G401.6 (cell line): Measurements from ENCODE around the gene SWAP70.
A peak's percentile ranks its signal among the peaks of the same experiment; 100 is the strongest.

Experiments
- FAIRE-seq: peaks from 2 replicates; lab custom pipeline; 2012; peaks lifted over from hg19 to GRCh38; lab: Jason Lieb, UNC

The SWAP70 gene

DNA sequence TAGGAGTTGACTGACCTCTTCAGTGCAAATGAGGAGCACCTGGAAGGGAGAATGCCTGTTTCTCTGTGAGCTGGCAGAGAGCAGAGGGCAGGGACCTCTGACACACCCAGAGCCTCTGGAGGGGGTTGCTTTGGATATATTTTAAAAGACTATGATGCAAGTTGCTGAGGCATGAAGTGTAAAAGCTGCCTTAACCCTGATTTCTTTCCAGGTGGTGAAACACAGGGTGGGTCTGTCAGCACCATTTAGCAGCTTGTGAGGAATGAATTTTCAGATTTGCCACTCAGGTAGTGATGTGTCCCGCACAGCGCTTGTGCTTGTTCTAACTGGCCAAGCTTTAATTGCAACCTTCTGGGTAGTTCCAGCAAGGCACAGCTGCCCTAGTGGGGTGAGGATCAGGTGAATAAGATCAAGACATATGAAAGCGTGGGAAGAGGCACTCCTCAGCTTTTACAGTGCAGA lies 90.2 kb downstream of the SWAP70 start:
- peak; percentile 80 for FAIRE-seq

DNA sequence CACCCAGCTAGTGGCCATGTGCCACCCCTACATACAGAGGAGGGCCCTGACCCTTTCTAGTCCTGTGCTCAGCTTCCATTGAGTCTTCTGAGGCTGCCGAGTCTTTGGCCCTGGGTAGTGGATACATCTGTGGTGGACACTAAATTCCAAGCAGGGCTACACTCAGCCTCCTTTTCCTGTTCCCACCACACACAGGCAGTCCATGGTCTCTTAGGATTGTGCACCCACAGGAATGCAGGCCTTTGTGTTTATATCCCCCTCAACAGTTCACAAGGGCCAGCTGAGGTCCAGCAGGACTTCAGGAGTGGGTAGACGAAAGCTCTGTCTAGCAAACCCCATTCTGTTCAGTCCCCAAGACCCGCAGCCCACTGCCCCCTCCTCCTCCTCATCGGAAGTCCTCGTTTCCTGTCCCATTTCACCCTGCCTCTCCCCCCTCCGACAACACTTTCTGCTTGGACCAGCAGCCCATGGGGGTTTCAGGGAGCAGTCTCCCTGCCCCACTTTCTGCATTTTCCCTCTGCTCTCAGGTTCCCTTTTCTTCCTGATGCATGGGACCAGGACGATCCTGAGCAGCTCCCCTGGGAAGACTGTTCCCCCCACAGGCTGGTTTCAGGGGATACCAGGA lies 91.8 kb downstream of the SWAP70 start:
- FAIRE-seq = no peak

DNA sequence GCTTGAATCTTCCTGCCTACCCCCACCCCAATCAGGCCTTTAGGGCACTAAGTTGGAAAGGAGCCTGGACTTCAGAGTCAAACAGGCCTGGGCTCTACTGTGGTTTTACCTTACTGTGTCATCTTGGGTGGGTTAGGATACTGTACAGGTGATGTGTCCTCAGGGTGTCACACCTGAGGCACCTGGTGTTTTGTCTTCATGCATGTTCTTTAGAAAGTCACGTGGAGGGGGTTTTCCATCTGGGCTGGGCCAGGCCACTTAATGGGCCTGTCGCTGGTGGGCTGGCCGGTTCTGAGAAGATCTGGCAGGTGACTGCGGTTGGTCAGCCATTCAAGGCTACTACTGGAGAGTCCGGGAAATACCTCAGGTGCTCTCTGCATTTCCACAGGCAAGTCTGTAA lies 92.6 kb downstream of the SWAP70 start:
- FAIRE-seq = no peak

- no peak for FAIRE-seq
Measured at GRCh38 chr11:9756878-9757277, 93.0 kb downstream of the SWAP70 start.

DNA sequence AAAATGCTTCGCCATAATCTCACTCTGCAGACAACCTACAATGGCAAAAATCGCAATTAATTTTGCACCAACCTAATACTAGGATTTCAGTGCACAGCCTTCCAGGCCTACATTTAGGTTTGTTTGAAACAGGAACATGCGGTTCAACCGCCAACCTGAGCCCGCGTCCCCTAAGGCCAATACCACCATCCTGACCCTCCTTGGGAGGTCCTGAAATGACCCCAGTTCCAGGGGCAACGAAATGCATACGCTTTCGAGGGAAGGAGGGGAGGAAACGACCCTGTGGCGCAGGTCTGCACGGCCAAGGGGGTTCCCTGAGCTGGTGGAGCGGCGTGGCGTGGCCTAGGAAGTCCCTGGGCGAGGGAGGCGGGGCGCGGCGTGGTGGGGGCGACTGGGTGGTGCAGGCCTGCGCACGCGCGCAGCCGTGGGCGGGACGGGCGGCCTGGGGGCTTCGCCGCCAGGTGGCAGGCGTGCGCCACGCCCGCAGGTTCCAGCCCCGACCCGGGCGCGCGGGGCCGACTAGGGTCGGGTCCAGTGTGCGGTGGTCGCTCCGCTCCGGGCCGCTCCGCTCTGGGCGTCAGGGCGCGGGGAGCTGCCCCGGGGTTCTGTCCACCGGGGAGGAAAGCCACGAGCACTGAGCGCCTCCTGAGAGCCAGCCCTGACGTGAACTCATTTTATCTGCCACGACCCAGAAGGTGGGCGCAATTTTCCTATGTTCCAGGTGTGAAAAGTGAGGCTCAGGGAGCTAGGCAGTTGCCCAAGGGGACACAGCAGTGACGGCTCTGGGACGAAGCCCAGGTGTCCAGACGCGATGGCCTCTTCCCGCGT lies 94.1 kb downstream of the SWAP70 start:
- FAIRE-seq = no peak

DNA sequence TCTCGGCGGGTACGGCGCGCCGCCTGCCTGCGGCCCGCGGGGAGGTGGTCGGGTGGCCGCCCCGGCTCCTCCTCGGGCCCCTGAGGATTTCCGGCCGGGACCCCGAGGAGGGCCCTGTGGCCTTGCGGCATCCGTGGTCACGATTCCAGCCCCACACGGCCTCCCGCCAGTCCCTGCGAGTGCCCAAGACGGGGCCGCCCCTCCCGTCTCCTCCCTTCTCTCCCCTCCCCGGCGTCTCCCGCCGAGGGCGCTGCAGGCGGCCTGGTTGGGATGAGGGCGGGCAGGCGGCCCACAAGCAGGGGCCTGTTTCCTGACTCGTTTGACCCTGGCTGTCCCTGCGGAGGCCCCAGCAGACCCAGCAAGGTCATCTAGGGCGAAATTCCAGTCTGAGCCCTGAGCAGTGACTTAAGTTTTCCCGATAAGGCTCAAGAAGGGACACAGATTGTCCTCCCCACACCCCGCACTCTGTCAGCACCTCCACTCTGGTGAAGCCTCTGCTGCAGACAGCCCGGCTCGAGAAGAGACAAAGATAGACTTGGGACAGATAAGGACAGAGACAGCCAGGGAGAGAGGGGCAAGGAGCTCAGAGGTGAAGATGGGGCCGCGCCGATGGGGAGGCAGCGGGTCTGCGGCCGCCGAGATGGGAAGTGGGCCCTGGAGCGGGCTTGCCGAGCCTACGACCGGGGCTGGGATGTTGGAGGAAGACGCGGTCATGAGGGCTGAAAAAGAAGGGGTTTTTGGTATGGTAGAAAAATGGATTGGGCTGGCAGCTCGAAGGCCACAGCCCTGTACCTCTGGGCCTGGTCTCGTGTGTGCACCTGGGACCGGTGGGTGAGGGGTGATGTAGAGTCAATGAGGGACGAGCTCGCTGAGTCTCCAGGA lies 95.0 kb downstream of the SWAP70 start:
- peak; percentile 44 for FAIRE-seq

DNA sequence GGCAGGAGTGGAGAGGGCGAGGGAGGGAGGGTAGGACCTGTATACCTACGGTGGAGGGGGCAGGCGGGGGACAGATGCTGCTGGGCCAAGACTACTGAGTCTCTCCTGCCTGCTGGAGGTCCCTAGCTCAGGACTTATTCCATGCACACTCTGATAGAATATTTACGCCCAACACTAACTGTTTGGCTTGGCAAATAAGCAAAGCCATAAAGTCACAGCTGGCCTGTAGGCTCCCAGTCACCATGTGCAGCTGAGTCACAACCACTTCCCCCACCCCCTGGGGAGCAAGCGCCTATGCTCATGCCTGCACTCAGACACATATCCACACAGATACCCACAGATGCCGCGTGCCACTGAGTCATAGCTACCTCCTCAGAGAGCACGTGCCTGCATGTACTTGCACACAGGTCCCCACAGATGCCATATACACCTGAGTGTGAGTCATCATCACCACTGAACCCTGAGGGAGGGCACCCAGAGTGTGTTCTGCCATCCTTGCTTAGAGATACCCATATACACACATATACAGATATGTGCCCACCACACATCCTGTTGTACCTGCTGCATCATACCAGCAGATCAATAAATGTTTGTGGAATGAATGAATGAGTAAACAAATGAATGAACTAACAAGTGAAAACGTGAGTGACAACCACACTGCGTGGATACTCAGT lies 95.8 kb downstream of the SWAP70 start:
- peak; percentile 99 for FAIRE-seq

GRCh38 chr11:9760193-9760575 lies 96.3 kb downstream of the SWAP70 start:
- FAIRE-seq = no peak

GRCh38 chr11:9761441-9761945 lies 97.6 kb downstream of the SWAP70 start:
- peak; percentile 34 for FAIRE-seq

GRCh38 chr11:9762531-9762930 lies 98.7 kb downstream of the SWAP70 start:
- FAIRE-seq = peak; percentile 99

- FAIRE-seq = peak; percentile 15
Measured at GRCh38 chr11:9763301-9763700, 99.4 kb downstream of the SWAP70 start.

DNA sequence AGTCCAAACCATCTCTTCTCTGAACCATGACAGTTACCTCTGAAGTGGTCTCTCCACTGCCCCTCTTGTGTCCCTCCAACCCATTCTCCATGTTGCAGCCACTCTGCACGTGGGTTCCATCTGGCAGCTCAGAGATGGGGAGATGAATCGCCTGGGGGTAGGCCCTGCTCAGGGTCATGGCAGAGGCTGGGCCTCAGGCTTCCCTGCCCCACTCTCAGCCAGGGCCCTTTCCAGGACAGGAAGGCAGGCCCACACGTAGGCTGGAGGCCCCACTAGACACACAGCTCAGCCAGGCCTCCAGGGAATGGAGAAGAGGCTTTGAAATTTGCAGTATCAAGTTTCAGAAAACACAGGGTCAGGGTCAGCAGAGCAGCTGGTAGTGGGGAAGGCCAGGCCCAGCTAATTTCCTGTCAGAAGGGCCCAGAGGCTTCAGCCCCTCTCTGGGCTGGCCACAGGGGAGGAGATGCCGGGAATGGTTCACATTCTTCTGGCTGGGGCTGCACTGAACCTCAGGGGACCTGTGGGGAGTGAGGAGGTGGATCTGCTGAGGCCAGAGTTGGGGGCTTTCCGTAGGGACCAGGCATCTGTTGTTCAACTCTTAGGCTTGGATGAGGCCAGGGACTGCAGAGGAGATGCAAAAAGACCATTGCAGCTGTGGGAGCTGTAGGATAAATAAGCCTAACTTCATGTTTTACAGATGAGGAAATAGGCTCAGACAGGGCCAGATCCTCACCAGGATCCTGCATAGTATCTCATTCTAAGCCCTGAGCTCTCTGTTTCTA lies 101.6 kb downstream of the SWAP70 start:
- peak; percentile 99 for FAIRE-seq

DNA sequence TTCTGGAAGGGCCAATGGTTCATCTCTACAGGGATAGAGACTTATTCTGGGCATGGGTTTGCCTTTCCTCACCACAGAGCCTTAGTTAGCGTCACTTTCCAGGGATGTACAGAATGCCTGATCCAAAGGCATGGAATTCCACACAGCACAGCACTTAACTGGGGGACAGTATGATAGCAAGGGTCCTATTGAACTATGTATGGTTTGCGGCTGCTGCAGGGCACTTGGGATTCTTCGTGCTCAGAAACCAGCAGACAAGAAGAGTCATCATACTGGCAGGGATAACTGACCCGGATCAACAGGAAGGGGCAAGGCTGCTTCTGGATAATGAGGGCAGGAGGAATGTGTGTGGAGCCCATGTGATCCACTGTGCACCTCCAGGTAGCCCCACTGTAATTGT lies 105.7 kb downstream of the SWAP70 start:
- no peak for FAIRE-seq

DNA sequence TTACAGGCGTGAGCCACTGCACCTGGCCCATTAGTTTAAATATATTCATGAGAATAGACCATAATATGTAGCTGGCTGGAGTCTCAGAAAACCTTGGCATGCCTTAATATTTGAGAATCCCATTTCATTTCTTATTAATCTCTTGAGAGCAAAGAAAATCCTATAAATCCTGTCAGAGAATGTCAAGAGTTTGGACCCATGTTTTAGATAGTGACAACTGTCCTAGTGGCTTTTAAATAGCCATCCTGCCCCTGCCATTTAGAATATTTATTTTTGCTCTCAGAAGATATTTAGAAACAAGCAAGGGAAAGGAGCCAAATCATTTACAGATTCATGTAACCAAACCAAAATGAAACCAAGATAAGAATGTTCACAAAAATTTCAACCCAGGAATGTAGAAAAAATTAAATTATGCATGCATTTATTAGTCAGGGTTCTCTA lies 107.2 kb downstream of the SWAP70 start:
- FAIRE-seq = no peak

- FAIRE-seq = no peak
Measured at GRCh38 chr11:9772218-9772617, 108.3 kb downstream of the SWAP70 start.

DNA sequence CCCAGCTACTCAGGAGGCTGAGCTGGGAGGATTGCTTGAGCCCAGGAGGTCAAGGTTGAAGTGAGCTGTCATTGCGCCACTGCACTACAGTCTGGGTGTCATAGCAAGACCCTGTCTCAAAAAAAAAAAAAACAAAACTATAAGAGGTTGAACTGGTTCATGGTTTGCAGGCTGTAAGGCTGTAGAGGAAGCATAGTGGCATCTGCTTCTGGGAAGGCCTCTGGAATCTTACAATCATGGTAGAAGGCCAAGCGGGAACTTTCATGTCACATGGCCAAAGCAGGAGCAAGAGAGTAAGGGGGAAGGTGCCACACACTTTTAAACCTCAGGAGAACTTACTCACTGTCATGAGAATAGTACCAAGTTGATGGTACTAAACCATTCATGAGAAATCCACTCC lies 109.6 kb downstream of the SWAP70 start:
- FAIRE-seq = no peak

GRCh38 chr11:9774109-9774508 lies 110.2 kb downstream of the SWAP70 start:
- no peak for FAIRE-seq

GRCh38 chr11:9774591-9775397 lies 110.9 kb downstream of the SWAP70 start:
- FAIRE-seq = no peak

- FAIRE-seq = peak; percentile 97
Measured at GRCh38 chr11:9775398-9775779, 111.5 kb downstream of the SWAP70 start.

- no peak for FAIRE-seq
Measured at GRCh38 chr11:9776203-9776602, 112.3 kb downstream of the SWAP70 start.
